Measurements from ENCODE around the gene SH3RF1.

SH3RF1 gene

GRCh38 chr4:169270810-169271691 lies at the start of gene SH3RF1:
SH3RF1 (minus strand) TSS chr4:169270956; CDS start chr4:169269212, 1,744 bp downstream.
- no peaks in the 10 kb centered on the region for H3K36me3 ChIP-seq (ENCODE audit: insufficient read depth)
- H3K27ac ChIP-seq, result peak within 1 kb of the TSS; percentile 40; the same call in 1 of the 2 replicates
- H3K9ac ChIP-seq, result peak within 1 kb of the TSS; percentile 62; the same call in 1 of the 2 replicates
- no peak; the same call in 1 of the 2 replicates for TF ChIP-seq CTCF (conservative IDR thresholded peaks at IDR 0.05; ENCODE audit: low read depth, low read length)
- peak within 1 kb of the TSS; percentile 98 for H3K4me2 ChIP-seq
- peaks cover 5% of the 10 kb centered on the region; the same call in 1 of the 2 replicates for H3K79me2 ChIP-seq (ENCODE audit: insufficient read depth, low read depth)
- peak within 1 kb of the TSS; percentile 95 for H2AFZ ChIP-seq (ENCODE audit: low read depth)
- no peak within 1 kb of the TSS for H3K4me3 ChIP-seq (IDR thresholded peaks at IDR 0.05; ENCODE audit: insufficient read depth, low read depth, low read length)
- no peaks in the 10 kb centered on the region for H3K27me3 ChIP-seq (ENCODE audit: insufficient read depth, low read depth)
- H4K20me1 ChIP-seq (ENCODE audit: insufficient read depth), result no peaks in the 10 kb centered on the region
- H3K4me1 ChIP-seq (ENCODE audit: low read depth, poor library complexity, severe bottlenecking), result peaks cover 42% of the 10 kb centered on the region

- Histone ChIP-seq H3K4me2 (no peak overlapping the region), H4K20me1 (ENCODE audit: insufficient read depth) (no peaks in the 10 kb centered on the region), H3K79me2 (ENCODE audit: insufficient read depth, low read depth) (no peaks in the 10 kb centered on the region), H3K27ac (no peak overlapping the region), H3K27me3 (ENCODE audit: insufficient read depth, low read depth) (no peaks in the 10 kb centered on the region), H3K4me3 (IDR thresholded peaks at IDR 0.05; ENCODE audit: insufficient read depth, low read depth, low read length) (no peak overlapping the region), H2AFZ (ENCODE audit: low read depth) (no peak overlapping the region), H3K36me3 (ENCODE audit: insufficient read depth) (no peaks in the 10 kb centered on the region), H3K4me1 (ENCODE audit: low read depth, poor library complexity, severe bottlenecking) (no peaks in the 10 kb centered on the region), H3K9ac (no peak overlapping the region)
- TF ChIP-seq CTCF (conservative IDR thresholded peaks at IDR 0.05; ENCODE audit: low read depth, low read length), result no peak
Observed at GRCh38 chr4:169315530-169316343, 45.0 kb upstream of the SH3RF1 start.

GRCh38 chr4:169314906-169315305 lies 44.1 kb upstream of the SH3RF1 start:
- H3K4me2 ChIP-seq, result no peak overlapping the region
- no peak overlapping the region for H3K9ac ChIP-seq
- H3K27me3 ChIP-seq (ENCODE audit: insufficient read depth, low read depth), result no peaks in the 10 kb centered on the region
- no peaks in the 10 kb centered on the region for H3K4me1 ChIP-seq (ENCODE audit: low read depth, poor library complexity, severe bottlenecking)
- H2AFZ ChIP-seq (ENCODE audit: low read depth), result no peak overlapping the region
- no peak overlapping the region for H3K4me3 ChIP-seq (IDR thresholded peaks at IDR 0.05; ENCODE audit: insufficient read depth, low read depth, low read length)
- TF ChIP-seq CTCF (conservative IDR thresholded peaks at IDR 0.05; ENCODE audit: low read depth, low read length), result no peak
- no peaks in the 10 kb centered on the region for H3K79me2 ChIP-seq (ENCODE audit: insufficient read depth, low read depth)
- H4K20me1 ChIP-seq (ENCODE audit: insufficient read depth), result no peaks in the 10 kb centered on the region
- H3K36me3 ChIP-seq (ENCODE audit: insufficient read depth), result no peaks in the 10 kb centered on the region
- H3K27ac ChIP-seq, result no peak overlapping the region

DNA sequence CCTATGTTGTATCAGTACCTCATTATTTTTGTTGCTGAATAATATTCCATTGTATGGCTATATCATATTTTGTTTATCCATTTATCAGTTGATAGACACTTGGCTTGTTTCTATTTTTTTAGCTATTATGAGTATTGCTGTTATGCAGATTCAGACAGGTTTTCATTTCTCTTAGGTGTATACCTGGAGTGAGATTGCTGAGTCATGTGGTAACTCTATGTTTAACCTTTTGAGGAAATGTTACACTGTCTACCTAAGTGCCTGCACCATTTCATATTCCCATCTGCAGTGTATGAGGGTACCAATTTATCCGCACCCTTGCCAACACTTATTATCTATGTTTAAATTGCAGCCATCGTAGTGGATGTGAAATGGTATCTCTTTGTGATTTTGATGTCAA lies 43.0 kb upstream of the SH3RF1 start:
- Histone ChIP-seq H3K27me3 (ENCODE audit: insufficient read depth, low read depth) (no peaks in the 10 kb centered on the region), H3K4me1 (ENCODE audit: low read depth, poor library complexity, severe bottlenecking) (no peaks in the 10 kb centered on the region), H3K4me2 (no peak overlapping the region), H3K9ac (no peak overlapping the region), H4K20me1 (ENCODE audit: insufficient read depth) (no peaks in the 10 kb centered on the region), H3K79me2 (ENCODE audit: insufficient read depth, low read depth) (no peaks in the 10 kb centered on the region), H2AFZ (ENCODE audit: low read depth) (no peak overlapping the region), H3K4me3 (IDR thresholded peaks at IDR 0.05; ENCODE audit: insufficient read depth, low read depth, low read length) (no peak overlapping the region), H3K27ac (no peak overlapping the region), H3K36me3 (ENCODE audit: insufficient read depth) (no peaks in the 10 kb centered on the region)
- no peak for TF ChIP-seq CTCF (conservative IDR thresholded peaks at IDR 0.05; ENCODE audit: low read depth, low read length)
